CD14-positive monocyte (primary cell): ENCODE data around the gene HSBP1L1. TPM values are rescaled to one million over a fixed set of nuclear protein-coding genes. Genes with fewer than 3 reads are reported as not detected.

ENCODE experiments used
- DNase-seq, 3 donors: peaks; one replicate each; pipeline ENCODE4 v3.0.0-alpha.2; 2011 to 2022
- H2AFZ ChIP-seq: 2 replicates; pipeline ENCODE4 v1.6.0; 2012; ENCODE audit warnings: mild to moderate bottlenecking, low read depth, low read length, inconsistent platforms; ENCODE audit not compliant: insufficient read depth, poor library complexity, severe bottlenecking
- H3K27ac ChIP-seq, 2 donors: 1 replicate in 1 of 2; 2 replicates in 1 of 2; pipeline ENCODE4 v1.5.1; 2012 to 2013; ENCODE audit warnings: low read length in 2 of 2, control low read depth in 1 of 2, inconsistent platforms in 1 of 2, low read depth in 1 of 2, mild to moderate bottlenecking in 1 of 2
- H3K27me3 ChIP-seq, 2 donors: one replicate each; pipeline versions ENCODE4 v1.6.0 to v1.6.1; 2011 to 2013; ENCODE audit warnings: low read length in 2 of 2; ENCODE audit not compliant: control insufficient read depth in 2 of 2, insufficient read depth in 2 of 2
- H3K36me3 ChIP-seq, 2 donors: replicated peaks in 1 of 2; 1 replicate in 1 of 2; 2 replicates in 1 of 2; pipeline versions ENCODE4 v1.5.1 to v1.6.1; 2012 to 2013; ENCODE audit warnings: low read length in 2 of 2, control low read depth in 1 of 2, inconsistent platforms in 1 of 2, mild to moderate bottlenecking in 1 of 2; ENCODE audit not compliant: insufficient read depth in 2 of 2, control insufficient read depth in 1 of 2
- H3K4me1 ChIP-seq, 2 donors: 1 replicate in 1 of 2; 2 replicates in 1 of 2; pipeline versions ENCODE4 v1.5.1 to v1.6.1; 2012 to 2013; ENCODE audit warnings: low read length in 2 of 2, control low read depth in 1 of 2, inconsistent platforms in 1 of 2, mild to moderate bottlenecking in 1 of 2, moderate library complexity in 1 of 2; ENCODE audit not compliant: insufficient read depth in 2 of 2, control insufficient read depth in 1 of 2
- H3K4me2 ChIP-seq: replicated peaks from 2 replicates; pipeline ENCODE3; 2012; ENCODE audit warnings: low read length, moderate library complexity, mild to moderate bottlenecking; ENCODE audit not compliant: poor library complexity, severe bottlenecking; ENCODE audit errors: extremely low read depth
- H3K4me3 ChIP-seq, 3 experiments: fragments of 200-600 bp in 1 of 3; sonication (generic) in 1 of 3; replicated peaks in 1 of 3; 1 replicate in 2 of 3; 2 replicates in 1 of 3; pipeline ENCODE4 v1.5.1; 2011 to 2013; ENCODE audit warnings: low read length in 3 of 3, mild to moderate bottlenecking in 3 of 3, control low read depth in 2 of 3, low read depth in 2 of 3, inconsistent platforms in 1 of 3, moderate library complexity in 1 of 3
- H3K79me2 ChIP-seq: 2 replicates; pipeline ENCODE4 v1.6.0; 2012; ENCODE audit warnings: mild to moderate bottlenecking, control low read depth, inconsistent platforms, low read length, moderate library complexity; ENCODE audit not compliant: insufficient read depth
- H3K9ac ChIP-seq: 2 replicates; pipeline ENCODE4 v1.6.0; 2017; ENCODE audit warnings: low read length, mild to moderate bottlenecking; ENCODE audit not compliant: insufficient read depth, poor library complexity, severe bottlenecking
- H3K9me3 ChIP-seq, 2 donors: replicated peaks in 1 of 2; 1 replicate in 1 of 2; 2 replicates in 1 of 2; pipeline versions ENCODE4 v1.5.1 to v1.6.1; 2012 to 2013; ENCODE audit warnings: low read length in 2 of 2, control low read depth in 1 of 2; ENCODE audit not compliant: control insufficient read depth in 1 of 2, insufficient read depth in 1 of 2
- H4K20me1 ChIP-seq: 2 replicates; pipeline ENCODE4 v1.6.0; 2012; ENCODE audit warnings: mild to moderate bottlenecking, low read length, control low read depth, moderate library complexity; ENCODE audit not compliant: insufficient read depth
- H3K27ac Mint-ChIP-seq, 7 donors: one replicate each; pipeline ENCODE4 v1.8.0; 2020; ENCODE audit warnings: mild to moderate bottlenecking in 7 of 7, mixed read lengths in 7 of 7, moderate library complexity in 6 of 7, inconsistent platforms in 2 of 7
- H3K27me3 Mint-ChIP-seq, 3 donors: one replicate each; pipeline ENCODE4 v1.8.0; 2021 to 2022; ENCODE audit warnings: low read depth in 3 of 3, mild to moderate bottlenecking in 3 of 3, mixed read lengths in 3 of 3, moderate library complexity in 3 of 3, inconsistent platforms in 1 of 3
- H3K36me3 Mint-ChIP-seq, 2 donors: one replicate each; pipeline ENCODE4 v1.8.0; 2020; ENCODE audit warnings: mixed read lengths in 2 of 2, inconsistent platforms in 1 of 2, mild to moderate bottlenecking in 1 of 2
- H3K4me1 Mint-ChIP-seq: one replicate; pipeline ENCODE4 v1.8.0; 2020; ENCODE audit warnings: mild to moderate bottlenecking, mixed read lengths
- H3K4me3 Mint-ChIP-seq, 2 donors: one replicate each; pipeline ENCODE4 v1.8.0; 2020; ENCODE audit warnings: mild to moderate bottlenecking in 2 of 2, mixed read lengths in 2 of 2, moderate library complexity in 1 of 2
- H3K9me3 Mint-ChIP-seq, 7 donors: one replicate each; pipeline ENCODE4 v1.8.0; 2020 to 2022; ENCODE audit warnings: mixed read lengths in 7 of 7, mild to moderate bottlenecking in 6 of 7, moderate library complexity in 6 of 7, inconsistent platforms in 2 of 7
- WGBS: methylation state at CpG from one replicate; pipeline ENCODE4 v1.1.5; 2013; ENCODE audit warnings: missing lambda C conversion rate; ENCODE audit not compliant: insufficient coverage; 5-methylcytosine and 5-hydroxymethylcytosine counted together
- intact Hi-C, 2 donors: fragments of 100-400 bp; cut with micrococcal nuclease; formaldehyde crosslinking; loops; one replicate each; pipeline versions ENCODE4 v1.15.0 to v1.15.1; 2023
- polyA minus RNA-seq: library from RNA; depleted of rRNA, polyadenylated mRNA; stranded (reverse); fragments of >200 nt; gene quantifications from 2 replicates; pipeline ENCODE4 v1.2.3, GENCODE V29; 2012
- polyA plus RNA-seq, 3 donors: library from polyadenylated mRNA; depleted of rRNA in 1 of 3; unstranded in 2 of 3; stranded (reverse) in 1 of 3; fragments of 300-500 nt in 2 of 3; fragments of >200 nt in 1 of 3; fragmentation: Illumina TruSeq in 2 of 3; gene quantifications; 1 replicate in 2 of 3; 2 replicates in 1 of 3; pipeline ENCODE4 v1.2.3, GENCODE V29; 2012 to 2021
- total RNA-seq, 12 experiments: library from RNA in 1 of 12; stranded (reverse) in 1 of 12; fragments of 120-200 nt in 1 of 12; gene quantifications; one replicate each; pipeline ENCODE4 v1.2.4 and lab custom pipeline; 2013 to 2026; ENCODE audit warnings: mixed read lengths in 6 of 12, inconsistent platforms in 1 of 12
- TF ChIP-seq, protein P1 (sequence below): fragments of 200-600 bp; IDR thresholded peaks from one replicate; pipeline ENCODE4 v1.8.0; 2022; ENCODE audit warnings: antibody characterized with exemption, mild to moderate bottlenecking

The HSBP1L1 gene
- total RNA-seq (2013) = 6.0 TPM
- polyA plus RNA-seq (10 to 100 TPM in 2 of 3 donors, 1 to 10 TPM in 1; 2.5 to 13.2 (median 10.8) TPM), polyA minus RNA-seq (1.8 and 1.9 TPM in 2 replicates), total RNA-seq (lab: John Stamatoyannopoulos, UW) (0.08 to 3.8 (median 1.8) reads per million in 11 experiments)

DNA sequence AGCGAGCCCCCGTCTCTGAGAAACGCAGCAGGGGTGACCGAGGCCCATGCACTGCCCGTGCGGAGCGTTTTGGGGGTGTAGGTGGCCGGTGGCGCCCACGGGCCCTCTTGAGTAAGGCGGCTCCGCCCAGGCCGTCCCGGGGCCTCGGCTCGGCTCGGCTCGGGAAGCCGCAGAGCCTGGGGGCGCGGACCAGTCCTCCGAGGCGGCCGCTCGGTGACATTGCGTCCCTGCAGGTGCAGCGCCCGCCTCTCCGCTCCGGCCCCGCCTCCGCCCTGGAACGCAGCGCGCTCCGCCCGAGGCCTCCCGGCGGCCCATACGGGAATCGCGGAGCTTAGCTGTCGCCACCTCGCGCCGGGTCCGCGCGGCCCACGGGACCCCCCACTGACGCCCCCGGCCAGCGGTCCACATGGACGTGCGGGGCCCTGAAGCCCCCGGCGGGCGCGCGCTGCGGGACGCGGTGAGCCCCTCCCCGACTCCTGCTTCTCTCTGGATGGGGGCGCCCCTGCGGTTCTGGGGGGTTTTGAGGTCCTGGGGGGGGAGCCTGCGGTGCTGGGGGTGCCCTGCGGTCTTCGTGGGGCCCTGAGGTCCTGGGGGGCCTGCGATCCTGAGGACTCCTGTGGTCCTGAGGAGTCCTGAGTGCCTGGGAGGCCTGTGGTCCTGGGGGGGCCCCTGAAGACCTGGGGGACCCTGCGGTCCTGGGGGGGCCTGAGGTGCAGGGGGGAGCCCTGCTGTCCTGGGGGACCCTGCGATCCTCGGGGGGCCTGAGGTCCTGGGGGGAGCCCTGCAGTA is at the start of gene HSBP1L1:
Gene HSBP1L1, plus strand, starts transcription at position 314 of the 789 bp plus-strand sequence. Its CDS starts 93 bp downstream, at position 407.
- peaks cover 0 to 4% (median 0%) of the 10 kb centered on the region in 7 donors for H3K9me3 Mint-ChIP-seq
- H3K27me3 Mint-ChIP-seq = peaks cover 6 to 30% (median 20%) of the 10 kb centered on the region in 3 donors
- H3K9me3 ChIP-seq = no peaks in the 10 kb centered on the region
- H3K36me3 Mint-ChIP-seq = peaks cover 0 to 20% of the 10 kb centered on the region in 2 donors
- peak; percentile 33 to 46 (median 39) for DNase-seq
- peak within 1 kb of the TSS; percentile 78 for H3K9ac ChIP-seq
- H3K4me1 ChIP-seq = peaks cover 16 to 21% of the 10 kb centered on the region in 2 donors
- H3K4me1 Mint-ChIP-seq = peaks cover 23% of the 10 kb centered on the region
- TF ChIP-seq, protein P1, sequence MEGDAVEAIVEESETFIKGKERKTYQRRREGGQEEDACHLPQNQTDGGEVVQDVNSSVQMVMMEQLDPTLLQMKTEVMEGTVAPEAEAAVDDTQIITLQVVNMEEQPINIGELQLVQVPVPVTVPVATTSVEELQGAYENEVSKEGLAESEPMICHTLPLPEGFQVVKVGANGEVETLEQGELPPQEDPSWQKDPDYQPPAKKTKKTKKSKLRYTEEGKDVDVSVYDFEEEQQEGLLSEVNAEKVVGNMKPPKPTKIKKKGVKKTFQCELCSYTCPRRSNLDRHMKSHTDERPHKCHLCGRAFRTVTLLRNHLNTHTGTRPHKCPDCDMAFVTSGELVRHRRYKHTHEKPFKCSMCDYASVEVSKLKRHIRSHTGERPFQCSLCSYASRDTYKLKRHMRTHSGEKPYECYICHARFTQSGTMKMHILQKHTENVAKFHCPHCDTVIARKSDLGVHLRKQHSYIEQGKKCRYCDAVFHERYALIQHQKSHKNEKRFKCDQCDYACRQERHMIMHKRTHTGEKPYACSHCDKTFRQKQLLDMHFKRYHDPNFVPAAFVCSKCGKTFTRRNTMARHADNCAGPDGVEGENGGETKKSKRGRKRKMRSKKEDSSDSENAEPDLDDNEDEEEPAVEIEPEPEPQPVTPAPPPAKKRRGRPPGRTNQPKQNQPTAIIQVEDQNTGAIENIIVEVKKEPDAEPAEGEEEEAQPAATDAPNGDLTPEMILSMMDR = peak; percentile 36
- peak within 1 kb of the TSS; percentile 53 to 85 (median 72) for H3K4me3 ChIP-seq
- peak within 1 kb of the TSS; percentile 6 to 75 for H3K27ac ChIP-seq
- no peaks in the 10 kb centered on the region for H3K79me2 ChIP-seq
- H4K20me1 ChIP-seq = no peaks in the 10 kb centered on the region
- peak within 1 kb of the TSS; percentile 75 for H3K4me2 ChIP-seq
- H3K36me3 ChIP-seq = peaks cover 2 to 3% of the 10 kb centered on the region in 2 donors
- peak within 1 kb of the TSS; percentile 86 for H2AFZ ChIP-seq
- WGBS = under 1% methylated on average over 59 of the region's 73 CpGs
- intact Hi-C loops = no loop called here
- H3K27me3 ChIP-seq = no peaks in the 10 kb centered on the region
- peak within 1 kb of the TSS in 5 of 7 donors; percentile 30 to 90 (median 86) for H3K27ac Mint-ChIP-seq
- H3K4me3 Mint-ChIP-seq = peak within 1 kb of the TSS; percentile 75 to 85

DNA sequence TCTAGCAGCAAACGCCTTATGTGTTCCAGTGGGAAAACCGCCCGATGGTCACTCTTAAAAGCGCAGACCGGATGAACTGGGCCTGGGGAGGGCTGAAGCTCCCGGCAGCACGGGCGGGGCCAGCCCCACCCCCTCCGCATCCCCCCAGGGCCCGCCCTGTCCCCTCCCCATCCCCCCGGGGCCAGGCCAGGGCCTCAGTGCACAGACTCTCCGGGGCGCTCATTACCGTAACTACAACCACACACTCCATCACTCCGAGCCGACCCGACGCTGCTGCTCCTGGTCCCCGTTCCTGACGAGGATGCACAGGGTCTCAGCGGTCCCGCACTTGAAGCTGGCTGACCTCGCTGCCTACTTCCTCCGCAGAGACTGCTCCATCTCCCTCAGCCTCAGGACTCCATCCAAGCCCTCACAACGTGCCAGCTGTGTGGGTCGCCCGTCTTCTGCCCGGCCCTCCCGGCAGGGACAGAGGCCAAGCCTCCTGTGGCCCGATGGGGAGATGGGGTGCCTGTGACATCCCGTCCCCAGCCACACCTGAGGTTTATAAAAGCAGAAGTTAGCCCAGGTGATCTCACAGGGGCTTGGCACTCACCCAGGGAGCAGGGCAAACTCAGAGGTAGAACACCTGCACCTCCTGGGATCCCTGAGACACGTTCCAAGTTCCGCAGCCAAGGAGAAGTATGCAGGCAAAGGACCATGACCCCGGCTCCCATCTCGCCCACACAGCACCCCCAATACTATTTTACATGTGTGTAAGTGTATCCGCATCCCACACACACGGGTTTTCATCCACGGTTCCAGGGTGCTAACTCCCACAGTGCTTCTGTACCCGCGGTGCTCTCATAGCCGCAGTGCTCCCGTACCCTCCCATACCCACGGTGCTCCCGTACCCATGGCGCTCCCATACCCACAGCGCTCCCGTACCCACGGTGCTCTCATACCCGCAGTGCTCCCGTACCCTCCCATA is 49.0 kb upstream of the HSBP1L1 start:
- TF ChIP-seq, protein P1 = no peak
- peak overlapping the region in 2 of 7 donors; percentile 3 to 32 for H3K27ac Mint-ChIP-seq
- H3K4me1 Mint-ChIP-seq = no peaks in the 10 kb centered on the region
- Histone ChIP-seq H3K4me3 (no peak overlapping the region), H3K9me3 (peaks cover 44 to 70% of the 10 kb centered on the region in 2 donors), H3K9ac (no peak overlapping the region), H4K20me1 (peaks cover 54% of the 10 kb centered on the region), H3K36me3 (peaks cover 50 to 89% of the 10 kb centered on the region in 2 donors), H3K79me2 (peaks cover 36% of the 10 kb centered on the region), H3K4me1 (no peaks in the 10 kb centered on the region), H3K27me3 (no peaks in the 10 kb centered on the region), H3K27ac (no peak overlapping the region), H2AFZ (no peak overlapping the region), H3K4me2 (no peak overlapping the region)
- peaks cover 0 to 1% (median 0%) of the 10 kb centered on the region in 3 donors for H3K27me3 Mint-ChIP-seq
- peaks cover 35 to 65% (median 45%) of the 10 kb centered on the region in 7 donors for H3K9me3 Mint-ChIP-seq
- H3K36me3 Mint-ChIP-seq = peaks cover 67 to 81% of the 10 kb centered on the region in 2 donors
- no peak overlapping the region for H3K4me3 Mint-ChIP-seq
- intact Hi-C loops = no loop called here
- no peak for DNase-seq
- 94% methylated on average over 36 of the region's 50 CpGs for WGBS
